SK-N-SH treated with all-trans-retinoic acid at 6 μM for 48 hours (cell line): ENCODE data around the gene ZNF330.

Experiments used
- ATAC-seq: fragments of 200-7000 bp; cut with Tn5 transposase; 3 replicates; pipeline ENCODE4 v1.9.1; 2020; ENCODE audit warnings: mild to moderate bottlenecking, moderate library complexity
- ARNTL ChIP-seq: fragments of 450-650 bp; formaldehyde crosslinking; IDR thresholded peaks from 2 replicates; pipeline ENCODE4 v1.5.0; 2020; ENCODE audit warnings: low read depth, mild to moderate bottlenecking, moderate library complexity, borderline replicate concordance
- BACH2 ChIP-seq: fragments of 250-450 bp; sonication (Bioruptor Pico); IDR thresholded peaks from 2 replicates; pipeline ENCODE4 v1.9.0; 2021; ENCODE audit warnings: mild to moderate bottlenecking, borderline replicate concordance
- CREB5 ChIP-seq: fragments of 250-450 bp; sonication (Bioruptor Pico); IDR thresholded peaks from 2 replicates; pipeline ENCODE4 v1.5.1; 2020; ENCODE audit warnings: low read depth, mild to moderate bottlenecking, moderate library complexity
- CSDC2 ChIP-seq: fragments of 250-450 bp; sonication (Bioruptor Pico); IDR thresholded peaks from 2 replicates; pipeline ENCODE4 v1.5.0; 2020; ENCODE audit warnings: mild to moderate bottlenecking, moderate library complexity
- CSRNP3 ChIP-seq: fragments of 250-450 bp; sonication (Bioruptor Pico); IDR thresholded peaks from 2 replicates; pipeline ENCODE4 v1.5.1; 2021; ENCODE audit warnings: mild to moderate bottlenecking, moderate library complexity
- ESRRG ChIP-seq: fragments of 250-450 bp; sonication (Bioruptor Pico); IDR thresholded peaks from 2 replicates; pipeline ENCODE4 v1.6.1; 2021; ENCODE audit warnings: mild to moderate bottlenecking
- ISL1 ChIP-seq: fragments of 250-450 bp; sonication (Bioruptor Pico); IDR thresholded peaks from 2 replicates; pipeline ENCODE4 v2.1.2; 2022; ENCODE audit warnings: mild to moderate bottlenecking, moderate library complexity
- OSR1 ChIP-seq: fragments of 250-450 bp; sonication (Bioruptor Pico); IDR thresholded peaks from 2 replicates; pipeline ENCODE4 v1.8.0; 2022; ENCODE audit warnings: moderate library complexity, mild to moderate bottlenecking, inconsistent platforms
- PATZ1 ChIP-seq: fragments of 250-450 bp; sonication (Bioruptor Pico); IDR thresholded peaks from 2 replicates; pipeline ENCODE4 v1.8.0; 2020; ENCODE audit warnings: mild to moderate bottlenecking, moderate library complexity, borderline replicate concordance
- POU6F1 ChIP-seq: fragments of 250-450 bp; sonication (Bioruptor Pico); IDR thresholded peaks from 2 replicates; pipeline ENCODE4 v1.8.0; 2021; ENCODE audit warnings: low read depth, mild to moderate bottlenecking, moderate library complexity, borderline replicate concordance
- PPARA ChIP-seq: fragments of 250-450 bp; sonication (Bioruptor Pico); IDR thresholded peaks from 2 replicates; pipeline ENCODE4 v1.5.0; 2020; ENCODE audit warnings: mild to moderate bottlenecking, borderline replicate concordance
- RARB ChIP-seq: fragments of 250-450 bp; sonication (Bioruptor Pico); IDR thresholded peaks from 2 replicates; pipeline ENCODE4 v1.8.0; 2021; ENCODE audit warnings: mild to moderate bottlenecking, moderate library complexity
- SNAI2 ChIP-seq: fragments of 250-450 bp; sonication (Bioruptor Pico); IDR thresholded peaks from 2 replicates; pipeline ENCODE4 v1.5.0; 2020; ENCODE audit warnings: mild to moderate bottlenecking, moderate library complexity
- TCF4 ChIP-seq: fragments of 250-450 bp; sonication (Bioruptor Pico); IDR thresholded peaks from 2 replicates; pipeline ENCODE4 v1.8.0; 2021; ENCODE audit warnings: mild to moderate bottlenecking, moderate library complexity, borderline replicate concordance
- TOX ChIP-seq: fragments of 250-450 bp; sonication (Bioruptor Pico); IDR thresholded peaks from 2 replicates; pipeline ENCODE4 v1.8.0; 2021; ENCODE audit warnings: mild to moderate bottlenecking, moderate library complexity, borderline replicate concordance
- TSHZ2 ChIP-seq: fragments of 250-450 bp; sonication (Bioruptor Pico); IDR thresholded peaks from 2 replicates; pipeline ENCODE4 v1.5.0; 2020; ENCODE audit warnings: mild to moderate bottlenecking, moderate library complexity
- ZC3H10 ChIP-seq: fragments of 250-450 bp; sonication (Bioruptor Pico); IDR thresholded peaks from 2 replicates; pipeline ENCODE4 v1.5.1; 2021; ENCODE audit warnings: mild to moderate bottlenecking, moderate library complexity
- ZFP3 ChIP-seq: fragments of 250-450 bp; sonication (Bioruptor Pico); IDR thresholded peaks from 2 replicates; pipeline ENCODE4 v1.5.0; 2020; ENCODE audit warnings: mild to moderate bottlenecking, moderate library complexity
- ZFP30 ChIP-seq: fragments of 450-650 bp; formaldehyde crosslinking; IDR thresholded peaks from 2 replicates; pipeline ENCODE4 v1.5.0; 2022; ENCODE audit warnings: mild to moderate bottlenecking, moderate library complexity
- ZNF565 ChIP-seq: fragments of 450-650 bp; formaldehyde crosslinking; conservative IDR thresholded peaks from 2 replicates; pipeline ENCODE4 v1.5.0; 2020; ENCODE audit warnings: low read depth, mild to moderate bottlenecking, moderate library complexity
- ZNF70 ChIP-seq: fragments of 450-650 bp; formaldehyde crosslinking; IDR thresholded peaks from 2 replicates; pipeline ENCODE4 v1.5.0; 2020; ENCODE audit warnings: mild to moderate bottlenecking, moderate library complexity
- ZNF8 ChIP-seq: fragments of 450-650 bp; formaldehyde crosslinking; IDR thresholded peaks from 2 replicates; pipeline ENCODE4 v1.5.0; 2020; ENCODE audit warnings: mild to moderate bottlenecking, moderate library complexity

The ZNF330 gene

GRCh38 chr4:141246243-141246642 lies 25.5 kb downstream of the ZNF330 start:
- peak; percentile 90 for ATAC-seq
- TF ChIP-seq CSDC2 (CRISPR knock-in tag) (no peak), TOX (CRISPR knock-in tag) (no peak), ARNTL (no peak), BACH2 (no peak)

GRCh38 chr4:141246683-141247429 lies 26.2 kb downstream of the ZNF330 start:
- TF ChIP-seq RARB (CRISPR knock-in tag) (no peak), POU6F1 (CRISPR knock-in tag) (no peak), ISL1 (CRISPR knock-in tag) (no peak), CSRNP3 (CRISPR knock-in tag) (no peak), ZNF565 (CRISPR knock-in tag) (no peak), TCF4 (CRISPR knock-in tag) (no peak), OSR1 (CRISPR knock-in tag) (no peak), ZNF70 (CRISPR knock-in tag) (no peak), TOX (CRISPR knock-in tag) (no peak), ZFP3 (CRISPR knock-in tag) (no peak), TSHZ2 (no peak), CREB5 (CRISPR knock-in tag) (no peak), SNAI2 (CRISPR knock-in tag) (no peak), ZC3H10 (CRISPR knock-in tag) (no peak), PPARA (CRISPR knock-in tag) (no peak), ESRRG (CRISPR knock-in tag) (no peak), CSDC2 (CRISPR knock-in tag) (no peak)
- ATAC-seq: no peak

GRCh38 chr4:141247430-141247780 lies 26.7 kb downstream of the ZNF330 start:
- no peak for ATAC-seq
- TF ChIP-seq ISL1 (CRISPR knock-in tag) (no peak), CSDC2 (CRISPR knock-in tag) (no peak), ZFP30 (CRISPR knock-in tag) (no peak), ZNF8 (CRISPR knock-in tag) (no peak), CSRNP3 (CRISPR knock-in tag) (no peak), TOX (CRISPR knock-in tag) (no peak), ZNF70 (CRISPR knock-in tag) (no peak), TCF4 (CRISPR knock-in tag) (no peak), PATZ1 (no peak), ZC3H10 (CRISPR knock-in tag) (no peak), OSR1 (CRISPR knock-in tag) (no peak), TSHZ2 (no peak), SNAI2 (CRISPR knock-in tag) (no peak)
